NCI-H2227 (cell line): ENCODE results near the gene SERBP1.
"Not testable (repeated sequence)": the region's sequence is repeated elsewhere in the genome, so short reads cannot be mapped to it uniquely, and the experiment has no call there.

ENCODE experiments used
- DNase-seq: peaks from one replicate; lab custom pipeline; 2025; ENCODE audit not compliant: unreplicated experiment; lab: John Stamatoyannopoulos, UW

Gene SERBP1

GRCh38 chr1:67441183-67441582 lies 11.0 kb upstream of the SERBP1 start:
- peak; percentile 44 for DNase-seq

GRCh38 chr1:67440339-67440738 lies 10.1 kb upstream of the SERBP1 start:
- DNase-seq: no peak

- DNase-seq: no peak
Observed at GRCh38 chr1:67439277-67440029, 9.3 kb upstream of the SERBP1 start.

GRCh38 chr1:67437961-67438360 lies 7.8 kb upstream of the SERBP1 start:
- no peak for DNase-seq

GRCh38 chr1:67436511-67437055 lies 6.4 kb upstream of the SERBP1 start:
- no peak for DNase-seq

- no peak for DNase-seq
Observed at GRCh38 chr1:67434491-67434890, 4.3 kb upstream of the SERBP1 start.

- no peak for DNase-seq
Observed at GRCh38 chr1:67433837-67434236, 3.6 kb upstream of the SERBP1 start.

- DNase-seq: no peak
Observed at GRCh38 chr1:67432745-67433144, 2.5 kb upstream of the SERBP1 start.

- DNase-seq: peak; percentile 13
Observed at GRCh38 chr1:67431869-67432578, 1.8 kb upstream of the SERBP1 start.

- DNase-seq: no peak
Observed at GRCh38 chr1:67431156-67431765, 1.1 kb upstream of the SERBP1 start.

GRCh38 chr1:67429528-67430357 lies 459 bp downstream of the SERBP1 start:
- DNase-seq: peak; percentile 45

GRCh38 chr1:67429011-67429527 lies 1.1 kb downstream of the SERBP1 start:
- DNase-seq: peak; percentile 24

- DNase-seq: no peak
Observed at GRCh38 chr1:67427947-67428346, 2.3 kb downstream of the SERBP1 start.

GRCh38 chr1:67427465-67427864 lies 2.7 kb downstream of the SERBP1 start:
- DNase-seq: no peak

GRCh38 chr1:67420835-67421492 lies 9.2 kb downstream of the SERBP1 start:
- DNase-seq: no peak

- no peak for DNase-seq
Observed at GRCh38 chr1:67418839-67419586, 11.2 kb downstream of the SERBP1 start.

- DNase-seq: not testable (repeated sequence)
Observed at GRCh38 chr1:67417733-67418132, 12.5 kb downstream of the SERBP1 start.

GRCh38 chr1:67415041-67415440 lies 15.2 kb downstream of the SERBP1 start:
- no peak for DNase-seq

- DNase-seq: no peak
Observed at GRCh38 chr1:67414574-67414973, 15.6 kb downstream of the SERBP1 start.
